ENCODE measurements around the gene METAP1.
"Not testable (repeated sequence)": the region's sequence is repeated elsewhere in the genome, so short reads cannot be mapped to it uniquely, and the experiment has no call there.

METAP1 gene

GRCh38 chr4:99102634-99103033 is 107.1 kb downstream of the METAP1 start:
- DNase-seq = no peak

- DNase-seq = no peak
These were observed 107.6 kb downstream of the METAP1 start for GRCh38 chr4:99103166-99103565.

GRCh38 chr4:99104153-99104552 is 108.6 kb downstream of the METAP1 start:
- no peak for DNase-seq

- not testable (repeated sequence) for DNase-seq
These were observed 113.8 kb downstream of the METAP1 start for GRCh38 chr4:99109286-99109685.
